Measurements from ENCODE around the gene ME2.
"Not testable (repeated sequence)": the region's sequence is repeated elsewhere in the genome, so short reads cannot be mapped to it uniquely, and the experiment has no call there.

The ME2 gene

DNA sequence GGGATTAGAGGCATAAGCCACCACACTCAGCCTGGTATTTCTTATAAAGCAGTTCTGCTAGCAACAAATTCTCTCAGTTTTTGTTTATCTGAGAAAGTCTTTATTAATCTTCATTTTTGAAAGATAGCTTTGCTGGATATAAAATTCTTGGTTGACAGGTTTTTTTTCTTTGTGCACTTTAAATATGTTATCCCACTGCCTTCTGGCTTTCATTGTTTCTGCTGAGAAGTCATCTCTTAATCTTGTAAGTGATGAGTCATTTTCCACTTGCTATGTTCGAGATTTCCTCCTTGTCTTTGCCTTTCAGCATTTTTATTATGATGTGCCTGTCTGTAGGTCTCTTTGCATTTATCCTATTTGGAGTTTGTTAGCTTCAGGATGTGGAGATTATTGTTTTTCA lies 83.1 kb downstream of the ME2 start:
- H3K36me3 Mint-ChIP-seq, result peaks cover 17% of the 10 kb centered on the region
- no peak overlapping the region for H3K4me3 Mint-ChIP-seq
- H3K4me1 Mint-ChIP-seq (ENCODE audit: low read depth), result no peaks in the 10 kb centered on the region
- peaks cover 1% of the 10 kb centered on the region for H3K27me3 Mint-ChIP-seq
- H3K9me3 Mint-ChIP-seq (ENCODE audit: low read depth), result peaks cover 23% of the 10 kb centered on the region
- H3K27ac Mint-ChIP-seq, result no peak overlapping the region

- peaks cover 6% of the 10 kb centered on the region for H3K36me3 Mint-ChIP-seq
- H3K9me3 Mint-ChIP-seq (ENCODE audit: low read depth), result peaks cover 9% of the 10 kb centered on the region
- H3K4me1 Mint-ChIP-seq (ENCODE audit: low read depth), result peaks cover 26% of the 10 kb centered on the region
- peak within 1 kb of the TSS; percentile 91 for H3K4me3 Mint-ChIP-seq
- H3K27me3 Mint-ChIP-seq, result no peaks in the 10 kb centered on the region
- H3K27ac Mint-ChIP-seq, result peak within 1 kb of the TSS; percentile 94
Observed at GRCh38 chr18:50967714-50968661, 89.1 kb downstream of the ME2 start, which contains the start of gene ELAC1. Gene ELAC1 (plus strand): TSS chr18:50968040. CDS start chr18:50974405, 6,365 bp downstream.

GRCh38 chr18:50969448-50969847 lies 90.5 kb downstream of the ME2 start:
- Mint-ChIP-seq H3K27me3 (no peaks in the 10 kb centered on the region), H3K9me3 (ENCODE audit: low read depth) (no peaks in the 10 kb centered on the region), H3K4me3 (peak overlapping the region; percentile 91), H3K36me3 (peaks cover under 1% of the 10 kb centered on the region), H3K4me1 (ENCODE audit: low read depth) (peaks cover 33% of the 10 kb centered on the region), H3K27ac (peak overlapping the region; percentile 93)

DNA sequence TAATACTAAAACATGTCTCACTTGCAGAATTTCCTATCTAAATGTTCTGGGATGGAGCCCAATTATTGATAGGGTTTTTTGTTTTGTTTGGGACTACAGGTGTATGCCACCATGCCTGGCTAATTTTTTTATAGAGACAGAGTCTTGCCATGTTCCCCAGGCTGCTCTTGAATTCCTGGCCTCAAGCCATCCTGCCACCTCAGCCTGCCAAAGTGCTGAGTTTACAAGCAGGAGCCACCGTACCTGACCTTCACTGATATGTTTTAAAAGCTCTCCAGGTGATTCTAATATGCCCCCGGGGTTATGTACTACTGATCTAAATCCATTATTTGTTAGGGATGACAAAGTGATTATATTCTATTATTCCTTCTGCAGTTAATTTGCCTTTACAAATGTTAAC lies 91.1 kb downstream of the ME2 start:
- peak overlapping the region; percentile 54 for H3K4me3 Mint-ChIP-seq
- no peak overlapping the region for H3K27ac Mint-ChIP-seq
- peaks cover 37% of the 10 kb centered on the region for H3K4me1 Mint-ChIP-seq (ENCODE audit: low read depth)
- no peaks in the 10 kb centered on the region for H3K9me3 Mint-ChIP-seq (ENCODE audit: low read depth)
- peaks cover 6% of the 10 kb centered on the region for H3K36me3 Mint-ChIP-seq
- no peaks in the 10 kb centered on the region for H3K27me3 Mint-ChIP-seq

DNA sequence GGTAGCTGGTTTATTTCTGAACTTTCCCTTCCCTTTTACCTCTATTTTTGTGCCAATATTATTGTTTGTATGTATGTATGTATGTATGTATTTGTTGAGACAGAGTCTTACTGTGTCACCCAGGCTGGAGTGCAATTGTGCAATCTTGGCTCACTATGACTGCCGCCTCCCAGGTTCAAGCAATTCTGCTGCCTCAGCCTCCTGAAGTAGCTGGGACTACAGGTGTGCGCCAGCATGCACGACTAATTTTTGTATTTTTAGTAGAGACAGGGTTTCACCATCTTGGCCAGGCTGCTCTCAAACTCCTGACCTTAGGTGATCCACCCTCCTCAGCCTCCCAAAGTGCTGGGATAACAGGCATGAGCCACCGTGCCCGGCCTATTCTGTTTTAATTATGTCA lies 93.5 kb downstream of the ME2 start:
- not testable (repeated sequence) for H3K27me3 Mint-ChIP-seq; H3K4me3 Mint-ChIP-seq; H3K27ac Mint-ChIP-seq; H3K9me3 Mint-ChIP-seq (ENCODE audit: low read depth)
- H3K4me1 Mint-ChIP-seq (ENCODE audit: low read depth), result peaks cover 37% of the 10 kb centered on the region
- H3K36me3 Mint-ChIP-seq, result peaks cover 24% of the 10 kb centered on the region

GRCh38 chr18:50973367-50974126 lies 94.6 kb downstream of the ME2 start:
- peaks cover 35% of the 10 kb centered on the region for H3K4me1 Mint-ChIP-seq (ENCODE audit: low read depth)
- H3K9me3 Mint-ChIP-seq (ENCODE audit: low read depth), result no peaks in the 10 kb centered on the region
- peak overlapping the region; percentile 8 for H3K27ac Mint-ChIP-seq
- H3K36me3 Mint-ChIP-seq, result peaks cover 32% of the 10 kb centered on the region
- H3K4me3 Mint-ChIP-seq, result no peak overlapping the region
- H3K27me3 Mint-ChIP-seq, result no peaks in the 10 kb centered on the region

DNA sequence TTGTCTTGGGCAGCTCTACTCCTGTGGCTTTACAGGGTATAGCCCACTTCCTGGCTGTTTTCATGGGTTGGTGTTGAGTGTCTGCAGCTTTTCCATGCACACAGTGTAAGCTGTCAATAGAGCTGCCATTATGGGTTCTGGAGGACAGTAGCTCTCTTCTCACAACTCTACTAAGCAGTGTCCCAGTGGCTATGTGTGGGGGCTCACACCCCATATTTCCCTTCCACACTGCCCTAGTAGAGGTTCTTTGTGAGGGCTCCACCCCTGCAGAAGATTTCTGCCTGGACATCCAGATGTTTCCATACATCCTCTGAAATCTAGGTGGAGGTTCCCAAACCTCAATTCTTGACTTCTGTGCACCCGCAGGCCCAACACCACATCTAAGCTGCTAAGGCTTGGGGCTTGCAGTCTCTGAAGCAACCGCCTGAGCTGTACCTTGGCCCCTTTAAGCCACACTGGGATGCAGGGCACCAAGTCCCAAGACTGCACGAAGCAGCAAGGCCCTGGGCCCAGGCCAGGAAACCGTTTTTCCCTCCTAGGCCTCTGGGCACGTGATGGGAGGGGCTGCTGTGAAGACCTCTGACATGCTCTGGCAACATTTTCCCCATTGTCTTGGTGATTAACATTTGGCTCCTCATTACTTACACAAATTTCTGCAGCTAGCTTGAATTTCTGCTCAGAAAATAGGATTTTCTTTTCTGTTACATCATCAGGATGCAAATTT lies 98.3 kb downstream of the ME2 start:
- no peaks in the 10 kb centered on the region for H3K9me3 Mint-ChIP-seq (ENCODE audit: low read depth)
- H3K4me3 Mint-ChIP-seq, result no peak overlapping the region
- peaks cover 14% of the 10 kb centered on the region for H3K4me1 Mint-ChIP-seq (ENCODE audit: low read depth)
- H3K36me3 Mint-ChIP-seq, result peaks cover 33% of the 10 kb centered on the region
- H3K27ac Mint-ChIP-seq, result no peak overlapping the region
- no peaks in the 10 kb centered on the region for H3K27me3 Mint-ChIP-seq

- Mint-ChIP-seq H3K4me3 (no peak overlapping the region), H3K27ac (no peak overlapping the region), H3K27me3 (no peaks in the 10 kb centered on the region), H3K9me3 (ENCODE audit: low read depth) (no peaks in the 10 kb centered on the region), H3K36me3 (peaks cover 22% of the 10 kb centered on the region), H3K4me1 (ENCODE audit: low read depth) (peaks cover 3% of the 10 kb centered on the region)
Observed at GRCh38 chr18:50981381-50981780, 102.5 kb downstream of the ME2 start.

- peaks cover 3% of the 10 kb centered on the region for H3K4me1 Mint-ChIP-seq (ENCODE audit: low read depth)
- H3K4me3 Mint-ChIP-seq, result no peak overlapping the region
- H3K9me3 Mint-ChIP-seq (ENCODE audit: low read depth), result no peaks in the 10 kb centered on the region
- H3K27ac Mint-ChIP-seq, result no peak overlapping the region
- no peaks in the 10 kb centered on the region for H3K27me3 Mint-ChIP-seq
- H3K36me3 Mint-ChIP-seq, result peaks cover 20% of the 10 kb centered on the region
Observed at GRCh38 chr18:50982086-50982801, 103.3 kb downstream of the ME2 start.

DNA sequence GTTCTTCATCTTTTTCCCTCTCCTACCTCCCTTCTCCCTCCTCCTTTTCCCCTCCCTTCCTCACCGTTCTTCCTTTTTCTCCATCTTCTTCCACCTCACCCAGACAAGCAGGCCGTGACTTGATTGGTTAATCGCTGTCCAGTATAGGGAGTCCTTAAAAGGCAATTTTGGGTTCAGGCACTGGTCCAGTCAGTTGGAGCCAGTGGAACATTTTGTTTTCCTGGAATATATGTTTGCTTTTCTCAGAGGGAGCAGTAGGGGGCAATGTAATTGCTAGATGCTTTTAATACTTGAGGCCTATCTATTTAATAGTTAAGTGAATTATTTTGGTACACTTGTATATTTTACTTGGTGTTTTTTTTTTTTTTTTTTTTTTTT lies 103.9 kb downstream of the ME2 start:
- H3K36me3 Mint-ChIP-seq, result peaks cover 21% of the 10 kb centered on the region

DNA sequence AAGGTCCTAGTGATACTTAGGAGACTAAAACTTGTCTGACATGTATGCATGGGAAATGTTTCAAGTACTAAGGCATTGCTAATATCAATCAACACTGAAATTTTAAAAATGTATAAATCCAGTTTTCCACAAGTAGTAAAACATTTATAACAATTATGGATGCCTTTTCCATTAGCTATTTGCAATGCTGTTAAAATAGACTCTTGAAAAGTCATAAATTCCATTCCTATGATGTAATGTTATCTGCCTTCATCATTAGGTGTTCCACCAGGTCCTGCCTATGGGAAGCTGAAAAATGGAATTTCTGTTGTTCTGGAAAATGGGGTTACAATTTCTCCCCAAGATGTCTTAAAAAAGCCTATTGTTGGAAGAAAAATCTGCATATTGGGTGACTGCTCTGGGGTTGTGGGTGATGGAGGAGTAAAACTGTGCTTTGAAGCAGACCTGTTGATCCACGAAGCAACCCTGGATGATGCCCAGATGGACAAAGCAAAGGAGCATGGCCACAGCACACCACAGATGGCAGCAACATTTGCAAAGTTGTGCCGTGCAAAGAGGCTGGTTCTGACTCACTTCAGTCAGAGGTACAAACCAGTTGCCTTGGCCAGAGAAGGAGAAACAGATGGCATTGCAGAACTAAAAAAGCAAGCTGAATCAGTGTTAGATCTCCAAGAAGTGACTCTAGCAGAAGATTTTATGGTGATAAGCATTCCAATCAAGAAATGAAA lies 107.6 kb downstream of the ME2 start:
- Mint-ChIP-seq H3K36me3 (peaks cover 20% of the 10 kb centered on the region), H3K9me3 (ENCODE audit: low read depth) (no peaks in the 10 kb centered on the region), H3K4me1 (ENCODE audit: low read depth) (peaks cover 3% of the 10 kb centered on the region), H3K4me3 (no peak overlapping the region), H3K27me3 (no peaks in the 10 kb centered on the region), H3K27ac (no peak overlapping the region)

More for the DNA sequence above, 103.9 kb downstream of the ME2 start:
- Mint-ChIP-seq H3K4me1 (ENCODE audit: low read depth) (peaks cover 3% of the 10 kb centered on the region), H3K27ac (no peak overlapping the region), H3K4me3 (no peak overlapping the region), H3K27me3 (no peaks in the 10 kb centered on the region), H3K9me3 (ENCODE audit: low read depth) (no peaks in the 10 kb centered on the region)

DNA sequence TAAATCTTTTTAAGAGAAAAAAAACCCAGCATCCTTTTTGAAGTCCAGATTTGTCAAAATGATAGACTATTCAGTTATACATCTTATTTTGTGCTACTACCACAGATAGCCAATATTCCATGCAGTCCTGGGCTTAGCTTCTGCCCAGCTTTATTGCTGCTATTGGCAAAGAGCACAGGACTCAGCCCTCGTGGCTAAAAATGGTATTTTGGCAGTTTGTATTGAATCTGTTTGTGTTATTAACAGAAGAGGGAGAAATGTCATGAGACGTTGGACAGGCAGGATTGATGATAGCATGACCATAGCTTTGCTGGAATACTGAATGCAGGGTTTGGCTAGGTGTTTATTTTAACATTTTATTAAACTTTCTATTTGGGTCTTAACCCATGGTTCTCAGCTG lies 108.3 kb downstream of the ME2 start:
- Mint-ChIP-seq H3K4me1 (ENCODE audit: low read depth) (peaks cover 3% of the 10 kb centered on the region), H3K27ac (no peak overlapping the region), H3K27me3 (no peaks in the 10 kb centered on the region), H3K9me3 (ENCODE audit: low read depth) (no peaks in the 10 kb centered on the region), H3K36me3 (peaks cover 20% of the 10 kb centered on the region), H3K4me3 (no peak overlapping the region)

DNA sequence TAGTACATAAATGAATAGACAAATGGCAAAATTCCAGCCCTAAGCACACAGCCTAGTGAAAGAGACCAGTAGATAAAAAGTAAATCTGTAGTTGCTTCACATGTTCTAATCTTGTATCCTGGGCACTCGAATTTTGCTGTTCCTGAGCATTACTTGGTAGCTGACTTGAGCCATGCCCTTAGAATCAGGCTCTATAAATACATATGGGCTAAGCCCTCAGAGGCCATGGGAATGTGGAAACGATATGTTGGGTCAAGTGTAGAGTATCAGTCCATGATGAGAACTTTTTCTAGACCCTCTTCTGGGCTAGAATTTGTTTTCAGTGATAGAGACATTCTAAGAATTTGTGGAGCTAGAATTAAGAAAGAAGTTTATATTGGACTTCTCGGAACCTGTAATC lies 110.8 kb downstream of the ME2 start:
- Mint-ChIP-seq H3K9me3 (ENCODE audit: low read depth) (peaks cover 1% of the 10 kb centered on the region), H3K4me3 (no peak overlapping the region), H3K27me3 (no peaks in the 10 kb centered on the region), H3K4me1 (ENCODE audit: low read depth) (no peaks in the 10 kb centered on the region), H3K27ac (no peak overlapping the region), H3K36me3 (peaks cover 17% of the 10 kb centered on the region)

GRCh38 chr18:50992351-50992762 lies 113.4 kb downstream of the ME2 start:
- H3K27me3 Mint-ChIP-seq, result no peaks in the 10 kb centered on the region
- no peak overlapping the region for H3K27ac Mint-ChIP-seq
- no peaks in the 10 kb centered on the region for H3K4me1 Mint-ChIP-seq (ENCODE audit: low read depth)

More at GRCh38 chr18:50992351-50992762, 113.4 kb downstream of the ME2 start:
- Mint-ChIP-seq H3K9me3 (ENCODE audit: low read depth) (peaks cover 7% of the 10 kb centered on the region), H3K36me3 (peaks cover 10% of the 10 kb centered on the region), H3K4me3 (no peak overlapping the region)

All from activated naive CD8-positive, alpha-beta T cell (primary cell).